HL-60 (cell line): ENCODE results near the gene CLDN1.

Experiments
- DNase-seq, 2 experiments: peaks; one replicate each; pipeline ENCODE4 v3.0.0-alpha.2; 2010 to 2020; ENCODE audit warnings: low read depth in 1 of 2, low spot score in 1 of 2
- H3K27ac ChIP-seq: fragments of 250-450 bp; sonication (Bioruptor Pico); replicated peaks from 2 replicates; pipeline ENCODE4 v1.5.1; 2020; ENCODE audit warnings: mild to moderate bottlenecking, moderate library complexity
- H3K27me3 ChIP-seq: fragments of 250-450 bp; sonication (Bioruptor Pico); 2 replicates; pipeline ENCODE4 v1.5.1; 2021; ENCODE audit warnings: mild to moderate bottlenecking, moderate library complexity; ENCODE audit not compliant: insufficient read depth, poor library complexity, severe bottlenecking
- H3K4me3 ChIP-seq: replicated peaks from 2 replicates; pipeline ENCODE4 v1.5.1; 2011; ENCODE audit warnings: mild to moderate bottlenecking, control low read depth, low read length; ENCODE audit not compliant: insufficient read depth
- CTCF ChIP-seq: IDR thresholded peaks from one replicate; pipeline ENCODE4 v1.5.1; 2011; ENCODE audit warnings: low read length, control low read depth, inconsistent platforms; ENCODE audit not compliant: insufficient read depth
- GABPA ChIP-seq: IDR thresholded peaks from 2 replicates; pipeline ENCODE4 v1.6.1; 2012; ENCODE audit warnings: low read depth
- POLR2AphosphoS5 ChIP-seq: IDR thresholded peaks from 2 replicates; pipeline ENCODE4 v1.6.1; 2012; ENCODE audit warnings: low read depth
- REST ChIP-seq: IDR thresholded peaks from 2 replicates; pipeline ENCODE4 v1.6.1; 2012; ENCODE audit warnings: low read depth; ENCODE audit not compliant: insufficient replicate concordance
- SPI1 ChIP-seq: IDR thresholded peaks from 2 replicates; pipeline ENCODE4 v1.6.1; 2012; ENCODE audit warnings: low read depth, mild to moderate bottlenecking, borderline replicate concordance

Gene CLDN1

GRCh38 chr3:190362258-190362657 lies 40.0 kb upstream of the CLDN1 start:
- no peak overlapping the region for H3K27ac ChIP-seq
- H3K4me3 ChIP-seq, result no peak overlapping the region
- DNase-seq, result no peak
- TF ChIP-seq GABPA (no peak), SPI1 (no peak), REST (no peak)
- H3K27me3 ChIP-seq, result no peaks in the 10 kb centered on the region

DNA sequence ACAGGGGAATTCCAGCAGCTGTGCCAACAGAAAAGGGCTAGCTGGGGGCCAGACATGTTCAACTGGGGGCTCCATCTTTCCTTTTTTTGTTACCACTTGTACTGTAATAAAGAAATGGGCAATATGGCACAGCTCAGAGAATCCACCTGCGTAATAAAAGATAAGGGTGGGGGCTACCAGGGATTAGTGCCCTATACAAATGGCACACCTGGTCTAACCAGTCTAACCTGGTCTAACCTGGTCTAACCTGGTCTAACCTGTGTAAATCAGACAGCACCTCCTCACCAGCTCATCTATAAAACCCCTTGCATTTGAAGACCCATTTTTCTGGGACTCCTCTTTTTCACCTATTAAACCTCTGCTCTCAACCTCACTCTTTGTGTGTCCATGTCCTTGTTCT lies 39.5 kb upstream of the CLDN1 start:
- Histone ChIP-seq H3K27me3 (no peaks in the 10 kb centered on the region), H3K27ac (no peak overlapping the region), H3K4me3 (no peak overlapping the region)
- DNase-seq, result no peak
- no peak for TF ChIP-seq POLR2AphosphoS5
- TF ChIP-seq SPI1, result no peak
- no peak for TF ChIP-seq REST
- no peak for TF ChIP-seq CTCF
- TF ChIP-seq GABPA, result no peak

- H3K4me3 ChIP-seq, result no peak overlapping the region
- H3K27me3 ChIP-seq, result no peaks in the 10 kb centered on the region
- H3K27ac ChIP-seq, result no peak overlapping the region
- TF ChIP-seq GABPA (no peak), CTCF (no peak), POLR2AphosphoS5 (no peak), REST (no peak), SPI1 (no peak)
- DNase-seq, result no peak
Measured at GRCh38 chr3:190360228-190360627, 38.0 kb upstream of the CLDN1 start.

- TF ChIP-seq CTCF (no peak), SPI1 (no peak), POLR2AphosphoS5 (no peak), REST (no peak), GABPA (no peak)
- H3K27me3 ChIP-seq, result no peaks in the 10 kb centered on the region
- H3K4me3 ChIP-seq, result no peak overlapping the region
- DNase-seq, result no peak
- H3K27ac ChIP-seq, result no peak overlapping the region
Measured at GRCh38 chr3:190359813-190360212, 37.6 kb upstream of the CLDN1 start.
